GM23338 (cell line): ENCODE results near the gene SMURF1. TPM values are rescaled to one million over a fixed set of nuclear protein-coding genes. Genes with fewer than 3 reads are reported as not detected.

Experiments
- ATAC-seq: fragments of 200-7000 bp; cut with Tn5 transposase; 3 replicates; pipeline ENCODE4 v1.9.1; 2020
- DNase-seq: peaks from one replicate; pipeline ENCODE4 v3.0.0-alpha.2; 2015; ENCODE audit warnings: low spot score
- H2AFZ ChIP-seq: fragments of 200-600 bp; sonication (generic); 2 replicates; pipeline ENCODE4 v1.8.0; 2016; ENCODE audit warnings: antibody characterized with exemption, mild to moderate bottlenecking, moderate library complexity
- H3F3A ChIP-seq: fragments of 200-600 bp; sonication (generic); replicated peaks from 2 replicates; pipeline ENCODE4 v1.8.0; 2017; ENCODE audit warnings: antibody characterized with exemption, mixed run types, low read depth
- H3K27ac ChIP-seq: fragments of 200-600 bp; sonication (generic); 2 replicates; pipeline ENCODE4 v1.6.1; 2016; ENCODE audit warnings: low read depth
- H3K27me3 ChIP-seq: fragments of 200-600 bp; sonication (generic); 2 replicates; pipeline ENCODE4 v1.8.0; 2016; ENCODE audit warnings: mild to moderate bottlenecking, mixed run types, moderate library complexity; ENCODE audit not compliant: insufficient read depth
- H3K36me3 ChIP-seq: fragments of 200-600 bp; sonication (generic); 2 replicates; pipeline ENCODE4 v1.8.0; 2016; ENCODE audit warnings: mild to moderate bottlenecking; ENCODE audit not compliant: insufficient read depth
- H3K4me1 ChIP-seq: fragments of 200-600 bp; sonication (generic); 2 replicates; pipeline ENCODE4 v1.8.0; 2016; ENCODE audit warnings: mild to moderate bottlenecking, moderate library complexity; ENCODE audit not compliant: insufficient read depth
- H3K4me2 ChIP-seq: fragments of 200-600 bp; sonication (generic); 2 replicates; pipeline ENCODE4 v1.7.1; 2017; ENCODE audit warnings: mixed run types
- H3K4me3 ChIP-seq: fragments of 200-600 bp; sonication (generic); 2 replicates; pipeline ENCODE4 v1.6.1; 2016; ENCODE audit warnings: mixed run types
- H3K79me2 ChIP-seq: fragments of 200-600 bp; sonication (generic); replicated peaks from 2 replicates; pipeline ENCODE4 v1.8.0; 2017; ENCODE audit warnings: mild to moderate bottlenecking; ENCODE audit not compliant: insufficient read depth
- H3K9me2 ChIP-seq: fragments of 200-600 bp; sonication (generic); 2 replicates; pipeline ENCODE4 v1.8.0; 2017; ENCODE audit not compliant: insufficient read depth
- H4K20me1 ChIP-seq: fragments of 200-600 bp; sonication (generic); replicated peaks from 2 replicates; pipeline ENCODE4 v1.8.0; 2017; ENCODE audit warnings: mild to moderate bottlenecking; ENCODE audit not compliant: insufficient read depth
- H3K27ac Mint-ChIP-seq: 2 replicates; pipeline ENCODE4 v1.8.0; 2020; ENCODE audit warnings: inconsistent platforms, mild to moderate bottlenecking, moderate library complexity, mixed read lengths
- H3K27me3 Mint-ChIP-seq: 3 replicates; pipeline ENCODE4 v1.8.0; 2022; ENCODE audit warnings: low read depth, mild to moderate bottlenecking, moderate library complexity, mixed read lengths, inconsistent platforms; ENCODE audit not compliant: insufficient read depth, poor library complexity
- H3K36me3 Mint-ChIP-seq: 3 replicates; pipeline ENCODE4 v1.8.0; 2021; ENCODE audit warnings: low read depth, mild to moderate bottlenecking, inconsistent platforms, moderate library complexity, mixed read lengths
- H3K4me1 Mint-ChIP-seq: 3 replicates; pipeline ENCODE4 v1.8.0; 2020; ENCODE audit warnings: mild to moderate bottlenecking, inconsistent platforms, mixed read lengths
- H3K4me3 Mint-ChIP-seq: 3 replicates; pipeline ENCODE4 v1.8.0; 2021; ENCODE audit warnings: moderate library complexity, mild to moderate bottlenecking, inconsistent platforms, mixed read lengths
- H3K9me3 Mint-ChIP-seq: 3 replicates; pipeline ENCODE4 v1.8.0; 2020; ENCODE audit warnings: moderate library complexity, mild to moderate bottlenecking, inconsistent platforms, mixed read lengths
- CREB1 ChIP-seq: fragments of 250-450 bp; sonication (Bioruptor Pico); IDR thresholded peaks from 2 replicates; pipeline ENCODE4 v1.5.0; 2020; ENCODE audit warnings: low read depth, mild to moderate bottlenecking, moderate library complexity
- CTCF ChIP-seq, 2 experiments: fragments of 200-600 bp in 1 of 2; sonication (generic) in 1 of 2; conservative IDR thresholded peaks; 2 replicates each; pipeline versions ENCODE4 v1.5.1 to v1.6.1; 2016 to 2017; ENCODE audit warnings: antibody characterized with exemption in 2 of 2, low read depth in 2 of 2, mild to moderate bottlenecking in 2 of 2, moderate library complexity in 1 of 2
- ETS1 ChIP-seq: IDR thresholded peaks from 2 replicates; pipeline ENCODE4 v1.6.1; 2016; ENCODE audit warnings: antibody characterized with exemption
- EZH2phosphoT487 ChIP-seq: fragments of 200-600 bp; sonication (generic); IDR thresholded peaks from one replicate; pipeline ENCODE4 v1.8.1; 2018; ENCODE audit warnings: antibody characterized with exemption; ENCODE audit not compliant: unreplicated experiment
- POLR2AphosphoS5 ChIP-seq: IDR thresholded peaks from 2 replicates; pipeline ENCODE4 v1.6.1; 2016; ENCODE audit warnings: antibody characterized with exemption, low read depth
- REST ChIP-seq: IDR thresholded peaks from one replicate; pipeline ENCODE4 v1.6.1; 2018; ENCODE audit warnings: antibody characterized with exemption; ENCODE audit not compliant: unreplicated experiment
- STAT1 ChIP-seq: IDR thresholded peaks from one replicate; pipeline ENCODE4 v1.6.1; 2016; ENCODE audit warnings: antibody characterized with exemption; ENCODE audit not compliant: unreplicated experiment
- ZNF114 ChIP-seq: fragments of 250-450 bp; sonication (Bioruptor Pico); IDR thresholded peaks from 2 replicates; pipeline ENCODE4 v1.5.0; 2020; ENCODE audit warnings: mild to moderate bottlenecking, moderate library complexity
- ZNF331 ChIP-seq: fragments of 250-450 bp; sonication (Bioruptor Pico); IDR thresholded peaks from 2 replicates; pipeline ENCODE4 v1.5.0; 2020; ENCODE audit warnings: low read depth, mild to moderate bottlenecking, moderate library complexity
- polyA plus RNA-seq: library from polyadenylated mRNA; unstranded; fragments of >200 nt; fragmentation: Nextera tagmentation; extraction: Ambion mirVana; gene quantifications from 2 replicates; pipeline ENCODE4 v1.2.1, GENCODE V29; 2016
- total RNA-seq: library from RNA; depleted of rRNA; stranded (reverse); fragments of >200 nt; shearing (Covaris generic); gene quantifications from 2 replicates; pipeline ENCODE4 v1.2.3, GENCODE V29; 2014

SMURF1 gene
- total and polyA plus RNA-seq, 2 experiments from 2014 or later: 5.8 to 23.9 TPM

GRCh38 chr7:99039384-99039891 is 104.5 kb downstream of the SMURF1 start:
- ATAC-seq (no peak), DNase-seq (no peak)
- TF ChIP-seq POLR2AphosphoS5 (no peak), ZNF114 (no peak), ETS1 (no peak), REST (no peak)
- H3K4me2 ChIP-seq: no peak overlapping the region
- peaks cover 33% of the 10 kb centered on the region; the same call in 1 of the 2 replicates for H3K36me3 ChIP-seq
- H4K20me1 ChIP-seq: peaks cover 2% of the 10 kb centered on the region; the same call in 1 of the 2 replicates
- Mint-ChIP-seq H3K9me3 (no peaks in the 10 kb centered on the region), H3K4me1 (0 out of 3 replicates have a peak, but pooled peaks cover 3% of the 10 kb centered on the region), H3K4me3 (no peak overlapping the region), H3K36me3 (peaks cover 85% of the 10 kb centered on the region), H3K27ac (no peak overlapping the region), H3K27me3 (peaks cover 25% of the 10 kb centered on the region)
- 0 out of 2 replicates have a peak, but pooled peaks cover 4% of the 10 kb centered on the region for H3F3A ChIP-seq
- H3K27ac ChIP-seq: no peak overlapping the region
- H2AFZ ChIP-seq: no peak overlapping the region
- no peaks in the 10 kb centered on the region for H3K9me2 ChIP-seq
- no peak overlapping the region for H3K4me3 ChIP-seq
- H3K4me1 ChIP-seq: no peaks in the 10 kb centered on the region
- no peaks in the 10 kb centered on the region for H3K27me3 ChIP-seq
- peaks cover 6% of the 10 kb centered on the region; the same call in 1 of the 2 replicates for H3K79me2 ChIP-seq

GRCh38 chr7:99038086-99038855 is 105.6 kb downstream of the SMURF1 start:
- Mint-ChIP-seq H3K9me3 (no peaks in the 10 kb centered on the region), H3K4me3 (no peak overlapping the region), H3K4me1 (0 out of 3 replicates have a peak, but pooled peaks cover 3% of the 10 kb centered on the region), H3K36me3 (peaks cover 86% of the 10 kb centered on the region), H3K27me3 (peaks cover 28% of the 10 kb centered on the region), H3K27ac (peak overlapping the region; percentile 57; the same call in 1 of the 2 replicates)
- 0 out of 2 replicates have a peak, but pooled peaks cover 4% of the 10 kb centered on the region for H3F3A ChIP-seq
- H3K4me3 ChIP-seq: no peak overlapping the region
- ATAC-seq (no peak), DNase-seq (no peak)
- H3K4me1 ChIP-seq: no peaks in the 10 kb centered on the region
- H3K79me2 ChIP-seq: no peaks in the 10 kb centered on the region
- no peak overlapping the region for H3K27ac ChIP-seq
- no peak overlapping the region for H2AFZ ChIP-seq
- H3K27me3 ChIP-seq: no peaks in the 10 kb centered on the region
- H3K4me2 ChIP-seq: no peak overlapping the region
- H4K20me1 ChIP-seq: no peaks in the 10 kb centered on the region; the same call in 1 of the 2 replicates
- no peaks in the 10 kb centered on the region for H3K9me2 ChIP-seq
- H3K36me3 ChIP-seq: peaks cover 26% of the 10 kb centered on the region
- no peak for TF ChIP-seq POLR2AphosphoS5
- no peak for TF ChIP-seq ETS1
- TF ChIP-seq CTCF (conservative IDR thresholded peaks at IDR 0.05; ENCODE audit: low read depth in 2 of 2): no peak
- no peak for TF ChIP-seq STAT1
- no peak for TF ChIP-seq EZH2phosphoT487
- no peak for TF ChIP-seq CREB1 (CRISPR knock-in tag)
- no peak for TF ChIP-seq ZNF331
